H1 (cell line): ENCODE measurements around the gene SERPINB11.

Experiments
- ATF2 ChIP-seq: IDR thresholded peaks from 2 replicates; pipeline ENCODE4 v1.6.1; 2012; ENCODE audit warnings: low read length, inconsistent platforms
- CHD1 ChIP-seq: IDR thresholded peaks from 2 replicates; pipeline ENCODE4 v1.6.1; 2012; ENCODE audit warnings: low read depth, low read length, improper control_type of control experiment
- CREB1 ChIP-seq: IDR thresholded peaks from 2 replicates; pipeline ENCODE4 v1.6.1; 2012; ENCODE audit warnings: inconsistent platforms
- CTCF ChIP-seq, 3 experiments: IDR thresholded peaks; 1 replicate in 2 of 3; 2 replicates in 1 of 3; pipeline versions ENCODE4 v1.5.1 to v1.6.1; 2011; ENCODE audit warnings: low read length in 3 of 3, mild to moderate bottlenecking in 3 of 3, inconsistent platforms in 2 of 3, low read depth in 1 of 3, moderate library complexity in 1 of 3; ENCODE audit not compliant: insufficient read depth in 1 of 3; ENCODE audit errors: control extremely low read depth in 1 of 3
- HDAC2 ChIP-seq, 2 experiments: fragments of 300-600 bp in 1 of 2; sonication (generic) in 1 of 2; IDR thresholded peaks; 2 replicates each; pipeline ENCODE4 v1.6.1; 2011 to 2012; ENCODE audit warnings: low read depth in 2 of 2, low read length in 2 of 2, mild to moderate bottlenecking in 2 of 2, moderate library complexity in 2 of 2, borderline replicate concordance in 1 of 2, inconsistent platforms in 1 of 2
- MAFK ChIP-seq: IDR thresholded peaks from 2 replicates; pipeline ENCODE4 v1.6.1; 2012; ENCODE audit warnings: low read depth, mild to moderate bottlenecking, improper control_type of control experiment, low read length
- MAX ChIP-seq: IDR thresholded peaks from 2 replicates; pipeline ENCODE4 v1.6.1; 2012; ENCODE audit warnings: inconsistent platforms
- POLR2A ChIP-seq, 2 experiments: IDR thresholded peaks; 1 replicate in 1 of 2; 2 replicates in 1 of 2; pipeline ENCODE4 v1.6.1; 2011; ENCODE audit warnings: low read depth in 2 of 2, low read length in 2 of 2, mild to moderate bottlenecking in 2 of 2; ENCODE audit errors: control extremely low read depth in 1 of 2
- POLR2AphosphoS5 ChIP-seq: IDR thresholded peaks from 2 replicates; pipeline ENCODE4 v1.6.1; 2011; ENCODE audit warnings: low read depth, low read length
- RNF2 ChIP-seq: fragments of 200-900, 300-1000 bp; sonication (generic); IDR thresholded peaks from 2 replicates; pipeline ENCODE4 v1.7.1; 2016; ENCODE audit warnings: borderline replicate concordance, low read depth, mild to moderate bottlenecking, antibody characterized with exemption, low read length; ENCODE audit not compliant: poor library complexity, severe bottlenecking; ENCODE audit errors: missing control alignments
- SAP30 ChIP-seq: fragments of 300-600 bp; sonication (generic); IDR thresholded peaks from 2 replicates; pipeline ENCODE4 v1.7.1; 2012; ENCODE audit warnings: low read length, moderate library complexity, mild to moderate bottlenecking, inconsistent platforms; ENCODE audit not compliant: insufficient read depth, insufficient replicate concordance
- TAF1 ChIP-seq: IDR thresholded peaks from 2 replicates; pipeline ENCODE4 v1.6.1; 2011; ENCODE audit warnings: mild to moderate bottlenecking, low read depth, low read length
- ZNF274 ChIP-seq: IDR thresholded peaks from 2 replicates; pipeline ENCODE4 v1.7.0; 2012; ENCODE audit warnings: low read length, borderline replicate concordance; ENCODE audit errors: extremely low read depth

- TF ChIP-seq RNF2: no peak
- TF ChIP-seq CHD1: no peak
- no peak for TF ChIP-seq MAFK
- no peak for TF ChIP-seq CTCF (IDR thresholded peaks at IDR 0.05; ENCODE audit: control extremely low read depth in 1 of 3, insufficient read depth in 1 of 3, low read depth in 1 of 3, low read length in 3 of 3)
- TF ChIP-seq ZNF274: no peak
- no peak for TF ChIP-seq ATF2
- TF ChIP-seq HDAC2 (IDR thresholded peaks at IDR 0.05; ENCODE audit: borderline replicate concordance in 1 of 2, low read depth in 2 of 2, low read length in 2 of 2): no peak
- no peak for TF ChIP-seq POLR2AphosphoS5
- TF ChIP-seq MAX: no peak
- no peak for TF ChIP-seq TAF1
- no peak for TF ChIP-seq SAP30
- no peak for TF ChIP-seq CREB1
- TF ChIP-seq POLR2A (IDR thresholded peaks at IDR 0.05; ENCODE audit: control extremely low read depth in 1 of 2, low read depth in 2 of 2, low read length in 2 of 2): no peak
Measured at GRCh38 chr18:63700501-63700900, 2.3 kb upstream of the SERPINB11 start.
